GM12801 (cell line): ENCODE measurements around the gene GALNT3.

Experiments used
- CTCF ChIP-seq: IDR thresholded peaks from one replicate; pipeline ENCODE4 v1.5.1; 2011; ENCODE audit warnings: control low read depth; ENCODE audit not compliant: insufficient read length; ENCODE audit errors: extremely low read depth

GALNT3 gene

GRCh38 chr2:165772183-165772582 is 21.9 kb downstream of the GALNT3 start:
- TF ChIP-seq CTCF: no peak

GRCh38 chr2:165766326-165766927 is 27.6 kb downstream of the GALNT3 start:
- TF ChIP-seq CTCF: no peak

- TF ChIP-seq CTCF: no peak
Observed at GRCh38 chr2:165762723-165763122, 31.3 kb downstream of the GALNT3 start.

- no peak for TF ChIP-seq CTCF
Observed at GRCh38 chr2:165757906-165758675, 36.0 kb downstream of the GALNT3 start.

- no peak for TF ChIP-seq CTCF
Observed at GRCh38 chr2:165746501-165746900, 47.5 kb downstream of the GALNT3 start.

GRCh38 chr2:165745916-165746315 is 48.1 kb downstream of the GALNT3 start:
- no peak for TF ChIP-seq CTCF

GRCh38 chr2:165743442-165743841 is 50.6 kb downstream of the GALNT3 start:
- TF ChIP-seq CTCF: no peak
